HG03280 (cell line): ENCODE data around the gene UNC5B.
A peak's percentile ranks its signal among the peaks of the same experiment; 100 is the strongest.

Experiments
- ATAC-seq: cut with Tn5 transposase; IDR thresholded peaks from one replicate; pipeline ENCODE4 v1.9.1; 2021; ENCODE audit warnings: mild to moderate bottlenecking, moderate library complexity; ENCODE audit not compliant: unreplicated experiment

Gene UNC5B

DNA sequence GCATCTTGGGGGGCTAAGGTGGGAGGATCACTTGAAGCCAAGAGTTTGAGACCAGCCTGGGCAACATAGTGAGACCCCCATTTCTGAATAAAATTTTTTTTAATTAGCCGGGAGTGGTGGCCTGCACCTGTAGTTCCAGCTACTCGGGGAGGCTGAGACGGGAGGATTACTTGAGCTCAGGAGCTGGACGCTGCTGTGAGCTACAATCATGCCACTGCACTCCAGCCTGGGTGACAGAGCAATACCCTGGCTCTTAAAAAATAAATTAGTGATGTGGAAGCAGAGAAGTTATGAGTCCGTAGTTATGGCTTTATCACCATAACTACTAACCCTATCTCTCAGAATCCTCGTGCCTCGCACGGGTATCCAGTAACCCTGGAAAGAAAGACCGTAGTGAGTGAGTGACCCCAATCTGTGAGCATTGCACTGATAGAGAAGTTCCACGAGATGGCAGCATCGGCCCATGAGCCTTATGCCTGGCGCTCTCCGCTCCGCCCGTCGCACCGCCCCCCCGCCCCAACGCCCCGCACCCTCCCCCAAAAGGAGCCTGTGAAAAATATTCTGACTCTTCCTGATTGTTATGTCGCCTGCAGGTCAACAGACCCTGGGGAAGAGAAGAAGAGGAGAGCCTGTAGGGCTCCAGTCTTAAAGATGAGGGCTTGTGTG is 101.8 kb downstream of the UNC5B start:
- no peak for ATAC-seq

DNA sequence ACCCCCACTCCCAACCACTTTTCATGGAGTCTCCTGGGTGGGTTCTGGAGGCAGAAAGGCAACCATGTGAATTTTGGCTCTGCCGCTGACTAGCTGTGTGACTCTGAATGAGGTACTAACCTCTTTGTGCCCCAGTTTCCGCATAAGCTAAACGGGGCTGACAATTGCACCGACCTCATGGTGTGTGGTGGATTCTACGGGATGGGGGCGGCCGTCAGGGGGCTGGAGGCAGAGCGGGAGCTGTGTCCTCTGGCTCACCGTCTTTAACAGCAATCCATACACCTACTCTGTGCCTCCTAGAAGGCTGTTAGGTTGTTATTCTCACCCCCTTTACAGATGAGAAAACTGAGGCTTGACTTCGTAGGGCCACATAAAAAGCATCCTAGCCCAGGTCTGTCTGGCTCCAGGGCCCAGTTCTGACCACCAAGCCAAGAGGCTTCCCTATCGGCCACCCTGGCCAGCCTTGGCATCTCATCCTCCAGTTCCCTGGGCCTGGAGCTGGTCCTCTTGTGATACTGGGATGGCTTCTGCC is 102.4 kb downstream of the UNC5B start:
- no peak for ATAC-seq

DNA sequence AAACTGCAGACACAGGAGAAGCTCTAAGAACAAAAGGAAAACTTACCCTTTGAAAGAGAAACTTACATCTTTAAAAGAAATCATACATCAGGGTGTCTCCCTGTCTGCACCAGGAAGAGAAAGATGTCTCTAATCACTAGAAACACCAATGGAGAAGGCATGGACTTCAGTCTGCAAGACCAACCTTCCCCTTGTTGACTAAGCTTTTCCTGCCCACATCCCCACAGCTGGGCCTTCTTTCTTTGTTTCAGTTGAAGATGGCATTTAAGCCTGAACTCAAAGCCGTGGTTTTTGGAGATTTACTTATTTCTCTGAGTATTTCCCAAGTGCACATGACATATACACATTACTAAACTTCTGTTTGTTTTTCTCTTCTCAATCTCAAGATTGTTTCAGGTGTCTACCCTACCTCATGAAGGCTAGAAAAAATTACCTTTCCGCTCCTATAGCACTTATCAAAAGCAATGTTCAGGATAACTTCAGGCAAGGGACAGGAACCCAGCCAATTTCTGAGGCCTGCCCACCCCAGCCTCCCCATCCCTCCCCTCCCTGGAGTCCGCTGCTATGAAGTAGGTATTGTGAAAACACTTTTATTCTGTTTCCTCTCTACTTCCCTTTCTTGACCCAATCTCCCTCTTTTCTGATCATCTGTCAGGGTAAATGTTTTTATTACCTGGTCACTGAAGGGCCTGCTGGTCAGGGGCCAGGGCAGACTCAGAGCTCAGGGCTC is 103.9 kb downstream of the UNC5B start:
- ATAC-seq, result no peak

DNA sequence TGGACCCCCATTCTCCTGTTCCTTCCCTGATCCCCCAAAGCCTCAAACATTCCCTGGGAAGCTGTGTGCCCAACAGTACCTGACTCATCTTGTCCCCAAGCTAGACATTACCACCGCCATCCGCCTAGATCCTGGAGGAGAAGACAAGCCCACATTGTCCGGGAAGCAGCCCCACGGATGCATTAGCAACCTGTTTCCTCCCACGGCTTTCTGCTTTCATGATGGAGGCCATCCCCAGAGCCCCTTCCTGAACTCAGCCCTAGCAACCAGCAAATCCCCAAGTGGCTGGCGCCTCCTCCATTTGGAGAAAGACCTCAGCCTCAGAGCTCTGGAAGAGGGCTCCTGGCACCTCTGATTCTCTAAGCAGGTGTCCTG is 104.4 kb downstream of the UNC5B start:
- ATAC-seq, result no peak

DNA sequence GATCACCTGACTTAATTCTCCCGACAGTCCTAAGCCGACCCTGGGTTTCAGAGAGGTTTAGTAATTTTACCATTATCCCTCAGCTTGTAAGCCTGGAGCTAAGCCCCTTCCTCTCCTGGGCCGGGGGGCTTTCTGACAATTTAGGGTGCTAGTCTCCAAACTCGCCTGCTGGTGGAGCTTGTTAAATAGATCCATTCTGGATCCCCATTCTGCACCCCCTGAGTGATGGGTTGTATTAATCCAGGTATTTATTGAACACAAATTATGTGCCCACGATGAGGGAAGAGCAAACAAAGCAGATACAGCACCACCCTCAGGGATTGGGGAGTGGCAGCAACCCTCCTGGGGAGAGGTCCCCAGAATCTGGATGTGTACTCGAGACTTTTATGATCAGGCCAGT is 105.4 kb downstream of the UNC5B start:
- no peak for ATAC-seq

DNA sequence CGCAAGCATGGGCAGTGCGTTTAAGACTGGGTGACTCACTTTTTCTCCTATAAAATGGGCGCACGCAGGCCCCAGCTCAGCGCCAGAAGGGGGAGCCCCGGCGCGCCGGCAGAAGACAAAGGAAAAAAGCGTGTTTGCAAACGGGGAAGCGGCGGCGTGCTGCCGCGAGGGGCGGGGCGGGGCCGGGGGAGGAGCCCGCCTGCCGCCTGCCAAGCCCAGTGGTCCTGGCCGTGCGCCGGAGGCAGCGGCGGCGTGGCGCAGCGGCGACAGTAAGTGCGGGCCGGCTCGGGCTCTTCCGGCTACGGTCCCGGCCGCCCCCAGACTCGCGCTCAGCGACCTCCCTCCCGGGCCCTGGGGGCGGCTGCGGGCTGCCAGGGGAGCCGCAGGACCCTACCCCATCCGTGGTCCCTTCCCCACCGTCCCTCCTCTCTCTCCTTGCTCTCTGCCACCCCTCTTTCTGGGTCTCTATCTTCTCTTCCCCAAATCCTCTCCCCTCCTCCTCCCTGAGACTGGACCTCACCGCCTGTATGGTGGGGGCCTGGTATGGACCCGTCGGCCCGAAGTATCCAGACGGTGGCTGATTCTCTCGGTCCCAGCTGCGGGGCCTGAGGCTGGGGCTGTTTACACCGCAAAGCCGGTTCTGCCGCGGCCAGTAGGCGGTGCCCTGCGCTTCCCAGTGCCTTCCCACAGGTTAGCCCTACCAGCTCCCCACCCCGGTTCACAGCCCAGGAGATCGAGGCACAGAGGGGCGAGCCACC is 106.9 kb downstream of the UNC5B start, which contains the start of gene SLC29A3:
Gene SLC29A3 (plus strand): TSS at position 218 of the 758 bp plus-strand sequence. CDS start 51 bp downstream, at position 269.
- peak; percentile 79 for ATAC-seq

DNA sequence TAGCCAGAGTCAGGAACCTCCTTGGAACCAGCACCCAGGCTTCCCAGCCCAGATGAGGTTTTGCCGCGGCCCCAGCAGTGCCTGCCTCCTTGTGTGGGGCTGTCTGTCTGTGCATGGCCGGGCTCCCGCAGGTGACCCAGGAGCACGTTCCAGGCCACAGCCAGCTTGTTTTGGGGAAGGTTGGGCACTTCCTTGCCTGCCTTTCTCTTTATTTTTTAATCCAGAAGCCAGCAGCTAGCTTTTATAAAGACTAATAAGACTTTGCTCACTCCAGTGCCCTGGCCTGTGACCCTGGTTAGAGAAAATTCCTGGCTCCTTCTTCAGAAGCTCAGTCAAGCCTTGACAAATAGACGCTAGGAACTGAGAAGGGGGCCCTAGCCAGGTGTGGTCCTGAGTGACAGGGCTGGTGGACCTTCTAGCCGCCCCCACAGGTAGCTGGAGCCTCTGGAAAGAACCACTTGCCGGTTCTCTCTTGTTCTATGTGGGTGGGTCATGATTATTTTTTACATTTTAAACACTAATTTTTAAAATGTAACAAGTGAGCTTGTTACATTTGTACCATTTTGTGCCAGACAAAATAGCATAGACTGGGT is 107.5 kb downstream of the UNC5B start:
- no peak for ATAC-seq

DNA sequence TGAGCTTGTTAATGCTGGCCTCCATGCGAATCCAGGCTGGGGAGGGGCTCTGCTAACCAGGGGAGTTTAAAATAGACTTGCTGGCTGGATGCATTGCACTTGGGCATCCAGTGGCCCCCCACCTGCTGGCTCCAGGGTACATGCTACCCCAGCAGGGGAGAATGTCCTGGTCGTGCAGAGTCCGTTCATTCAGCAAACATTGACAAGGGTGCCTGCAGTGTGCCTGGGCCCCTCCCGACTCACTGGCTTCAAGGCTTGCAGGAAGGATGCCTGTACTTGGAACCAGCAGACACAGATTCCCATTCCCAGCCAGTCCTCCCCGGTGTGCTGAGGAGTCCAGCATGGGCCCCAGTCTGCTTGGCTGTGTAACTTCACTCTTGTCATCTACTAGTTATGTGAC is 108.2 kb downstream of the UNC5B start:
- ATAC-seq, result no peak

DNA sequence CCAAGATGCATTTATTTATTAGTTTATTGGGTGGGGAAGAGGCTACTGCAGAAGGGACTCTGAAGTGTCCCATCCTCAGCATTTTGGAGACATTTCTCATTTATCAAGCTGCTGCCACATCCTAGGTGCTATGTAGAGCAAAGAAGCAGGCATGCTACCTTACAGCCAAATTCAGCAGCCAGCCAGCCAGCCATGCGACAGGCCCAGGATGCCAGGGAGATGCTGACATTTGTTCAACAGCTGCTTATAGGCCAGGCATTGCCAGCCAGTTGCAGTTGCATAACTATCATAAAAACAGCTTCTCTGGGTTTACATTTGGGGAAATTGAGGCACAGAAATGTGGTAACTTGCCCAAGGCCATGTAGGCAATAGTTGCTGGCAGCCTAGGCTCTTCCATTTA is 109.0 kb downstream of the UNC5B start:
- no peak for ATAC-seq

DNA sequence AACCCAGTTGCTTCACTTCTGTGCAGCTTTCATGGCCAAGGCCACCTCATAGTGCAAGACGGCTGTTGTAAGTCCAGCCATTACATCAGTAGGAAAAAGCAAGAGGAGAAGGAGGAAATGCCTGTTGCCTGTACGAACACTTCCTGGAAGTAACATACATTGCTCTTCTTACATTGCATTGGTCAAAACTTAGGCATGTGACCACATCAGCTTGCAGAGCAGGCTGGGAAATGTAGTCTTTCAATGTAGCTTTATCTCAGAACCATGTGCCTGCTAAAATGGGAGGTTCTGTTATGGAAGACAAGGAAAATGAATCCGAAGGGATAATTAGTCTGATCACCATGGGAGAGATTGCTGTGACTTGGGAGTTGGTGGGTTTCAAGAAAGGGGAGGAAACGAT is 111.0 kb downstream of the UNC5B start:
- ATAC-seq, result no peak

DNA sequence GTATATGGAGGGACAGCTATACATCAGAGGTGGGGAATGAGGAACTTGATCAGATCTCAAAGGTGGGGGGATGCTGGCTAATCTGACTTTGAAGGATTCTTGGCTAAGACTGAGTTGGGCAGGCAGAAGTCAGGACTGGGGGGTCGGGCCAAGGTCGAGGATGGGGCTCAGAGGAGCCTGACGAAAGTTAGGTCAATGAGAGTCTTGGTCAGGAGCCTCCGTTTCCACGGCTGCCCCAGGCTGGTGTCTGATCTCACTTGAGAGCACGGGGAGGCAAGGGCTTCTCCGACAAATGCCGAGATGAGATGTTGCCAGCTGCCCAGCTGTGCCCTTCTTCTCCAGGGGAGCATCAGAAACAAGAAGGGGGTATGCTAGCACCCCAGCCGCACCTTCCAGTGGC is 112.4 kb downstream of the UNC5B start:
- ATAC-seq, result no peak

DNA sequence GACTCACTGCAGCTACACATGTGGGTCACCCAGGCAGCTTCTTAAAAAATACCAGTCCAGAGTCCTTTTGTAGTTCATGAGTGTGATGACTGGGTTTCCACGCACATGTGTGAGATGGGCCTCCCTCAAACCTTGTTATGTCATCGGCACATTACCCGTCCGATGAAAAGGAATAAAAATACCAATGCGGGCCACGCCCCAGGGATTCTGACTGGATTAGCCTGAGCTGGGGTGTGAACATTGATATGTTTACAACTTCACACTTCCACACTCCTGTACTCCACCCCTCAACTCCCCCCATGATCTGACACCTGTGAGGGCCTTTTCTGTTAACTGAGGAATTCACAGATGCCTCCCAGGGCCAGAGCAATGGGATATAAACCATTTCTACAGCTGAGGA is 112.9 kb downstream of the UNC5B start:
- no peak for ATAC-seq

DNA sequence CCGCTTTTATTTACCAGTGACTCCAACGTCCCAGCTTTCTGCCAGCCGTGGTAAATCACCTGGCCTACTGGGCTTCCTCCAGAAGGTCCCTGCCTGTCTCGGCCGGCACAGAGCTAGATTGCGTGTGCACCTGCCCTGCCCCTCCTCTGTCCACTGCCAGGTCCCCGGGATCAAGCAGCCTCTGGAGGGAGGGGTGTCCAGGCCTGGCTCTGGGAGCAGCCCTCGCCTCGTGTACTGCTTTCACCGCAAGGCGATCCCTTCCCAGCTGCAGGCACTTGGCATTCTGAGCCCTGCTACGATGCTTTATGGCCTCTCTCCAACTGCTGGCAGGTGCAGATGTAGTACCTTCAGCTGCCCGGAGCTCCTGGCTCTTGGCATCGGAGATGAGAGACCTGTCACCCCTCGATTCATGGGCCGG is 114.1 kb downstream of the UNC5B start:
- no peak for ATAC-seq

DNA sequence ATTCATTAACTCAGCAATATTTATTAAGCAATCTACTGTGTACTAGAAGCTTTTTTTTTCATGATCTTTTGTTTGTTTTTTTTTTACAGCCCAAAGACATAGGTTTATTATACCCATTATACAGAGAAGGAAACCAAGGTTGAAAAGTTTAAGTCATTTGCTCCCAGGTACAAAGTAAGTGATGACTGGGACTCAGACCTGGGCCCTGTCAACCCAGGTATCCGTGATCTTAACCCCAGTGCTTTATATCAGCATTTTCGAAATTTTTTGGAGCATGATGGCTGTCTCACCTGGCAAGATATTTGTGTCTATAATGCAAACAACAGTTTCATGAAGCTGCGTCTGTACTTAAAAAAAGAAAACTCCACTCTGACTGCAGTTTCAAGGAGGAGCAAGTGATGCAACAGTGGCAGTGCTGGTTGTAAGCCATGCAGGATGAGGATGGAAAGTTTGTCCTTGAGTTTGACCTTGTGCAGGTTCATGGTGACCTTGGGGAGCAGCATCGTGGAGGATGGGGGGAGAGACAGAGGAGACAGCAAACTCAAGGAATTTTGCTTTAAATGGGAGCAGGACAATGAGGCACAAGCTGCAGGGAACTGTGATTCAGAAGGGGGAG is 118.5 kb downstream of the UNC5B start:
- ATAC-seq, result no peak

DNA sequence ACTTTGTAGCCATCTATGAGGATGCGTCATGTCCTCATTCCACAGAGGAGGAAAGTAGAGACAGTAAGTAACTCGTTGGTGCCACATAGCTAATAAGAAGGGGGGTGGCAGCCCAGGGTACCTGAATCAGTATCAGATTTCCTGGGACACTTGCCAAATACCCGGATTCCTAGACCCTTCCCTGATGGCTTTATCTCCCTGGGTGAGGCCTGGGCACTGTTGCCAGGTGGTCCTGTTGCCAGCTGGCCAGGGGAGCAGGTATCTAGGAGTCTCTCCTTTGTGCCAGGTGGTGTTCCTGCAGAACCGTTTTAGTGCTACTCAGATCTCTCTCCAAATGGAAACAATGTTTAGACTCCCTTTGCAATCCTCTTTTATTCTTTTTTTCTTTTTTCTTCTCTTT is 119.4 kb downstream of the UNC5B start:
- ATAC-seq, result no peak

DNA sequence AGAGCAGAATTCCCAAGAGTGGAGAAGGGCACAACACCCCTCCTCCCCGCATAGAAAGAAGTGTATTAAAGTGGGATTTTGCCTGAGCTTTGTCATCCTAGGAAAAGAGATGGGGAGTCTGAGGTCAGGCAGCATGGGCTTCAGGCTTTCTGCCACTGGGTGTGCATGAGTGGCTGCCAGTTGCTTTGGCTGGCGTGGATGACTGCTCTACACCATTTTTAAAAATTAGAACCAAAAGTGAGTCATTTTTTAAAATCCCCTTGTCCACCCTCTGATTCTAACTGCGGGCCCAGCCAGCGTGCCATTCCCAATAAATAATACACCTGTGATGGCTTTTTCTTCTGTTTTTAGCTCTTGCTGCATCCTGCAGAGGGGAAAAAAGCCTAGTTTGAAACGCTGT is 120.1 kb downstream of the UNC5B start:
- no peak for ATAC-seq

DNA sequence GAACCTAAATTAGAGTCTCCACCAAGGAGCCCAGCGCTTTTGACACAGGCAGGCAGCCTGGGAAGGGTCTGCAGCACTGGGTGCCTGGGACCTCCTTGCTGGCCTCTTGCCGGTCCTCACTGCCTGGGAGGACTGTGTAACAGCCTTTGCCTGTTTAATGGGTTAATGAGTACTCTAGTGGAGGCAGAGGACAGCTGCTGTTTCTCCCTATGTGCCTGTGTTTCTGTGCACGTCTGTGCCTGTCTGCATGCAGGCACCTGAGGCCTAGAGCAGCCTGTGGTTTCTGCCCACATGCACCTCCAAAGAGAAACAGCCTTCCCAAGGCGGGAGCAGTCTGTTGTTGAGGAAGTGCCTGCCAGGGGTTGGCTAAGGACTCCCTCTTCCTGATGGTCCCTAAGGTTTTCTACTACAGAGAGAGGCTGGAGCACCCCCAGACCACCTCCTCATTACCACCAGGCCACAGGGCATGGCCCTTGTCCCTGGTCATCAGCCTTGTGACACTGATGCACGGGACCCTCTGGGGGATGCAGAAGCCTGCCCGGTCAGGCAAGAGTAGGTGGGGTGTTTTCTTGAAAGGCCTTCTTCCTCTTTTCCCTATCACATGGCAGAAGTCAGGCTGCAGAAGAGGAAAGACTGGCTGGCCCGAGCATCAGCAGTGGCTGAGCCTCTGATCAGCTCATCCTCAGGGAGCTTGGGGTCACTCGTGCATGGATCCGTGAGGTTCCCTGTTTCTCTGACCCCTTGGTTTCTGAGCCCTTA is 120.9 kb downstream of the UNC5B start:
- no peak for ATAC-seq

DNA sequence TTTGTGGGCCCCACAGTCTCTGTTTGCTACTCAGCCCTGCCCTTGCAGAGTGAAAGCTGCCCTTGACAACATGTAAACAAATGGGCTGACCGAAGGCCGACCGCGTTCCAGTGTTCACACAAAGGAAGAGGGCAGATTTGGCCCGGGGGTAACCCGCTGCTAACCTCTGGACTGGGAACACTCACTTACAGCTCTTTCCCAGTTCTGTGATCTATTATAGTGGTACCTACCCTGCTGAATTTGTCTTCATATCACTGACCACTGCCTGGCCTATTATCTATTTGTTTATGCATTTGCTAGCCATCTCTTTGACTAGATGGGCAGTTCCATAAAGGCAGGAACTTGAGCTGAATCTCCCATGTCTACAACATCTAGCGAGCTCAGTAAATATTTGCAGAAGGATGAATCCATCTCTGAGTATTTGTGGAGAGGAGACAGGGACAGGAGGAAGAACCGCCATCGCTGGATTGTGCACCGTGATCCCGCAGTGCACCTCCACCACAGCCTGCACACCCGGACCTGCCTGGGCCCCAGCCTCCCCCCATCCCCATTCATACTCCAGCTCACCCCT is 121.9 kb downstream of the UNC5B start:
- no peak for ATAC-seq

DNA sequence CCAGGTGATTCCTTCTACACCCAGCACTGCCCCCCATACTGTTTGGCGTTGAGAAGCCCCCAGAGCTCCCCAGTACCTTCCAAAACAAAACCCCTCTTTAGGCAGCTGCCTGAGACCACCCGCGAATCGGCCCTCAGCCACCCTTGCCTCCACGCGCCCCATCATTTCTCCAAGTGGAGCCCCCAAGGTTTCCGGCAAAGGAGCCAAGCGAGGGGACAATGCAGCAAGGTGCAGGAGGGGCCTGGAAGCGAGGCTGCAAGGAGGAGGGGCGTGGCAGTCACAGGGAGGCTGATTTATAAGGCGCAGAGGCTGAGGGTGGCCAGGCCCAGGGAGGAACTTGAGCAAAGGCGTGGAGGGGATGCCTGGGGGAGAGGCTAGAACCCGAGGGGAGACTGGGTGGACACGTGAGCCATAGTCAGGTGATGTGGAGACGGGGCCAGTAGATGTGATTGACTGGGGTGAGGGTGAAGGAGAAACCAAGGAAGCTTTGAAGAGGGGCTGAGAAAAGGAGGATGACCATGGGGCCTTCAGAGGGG is 122.9 kb downstream of the UNC5B start:
- no peak for ATAC-seq

DNA sequence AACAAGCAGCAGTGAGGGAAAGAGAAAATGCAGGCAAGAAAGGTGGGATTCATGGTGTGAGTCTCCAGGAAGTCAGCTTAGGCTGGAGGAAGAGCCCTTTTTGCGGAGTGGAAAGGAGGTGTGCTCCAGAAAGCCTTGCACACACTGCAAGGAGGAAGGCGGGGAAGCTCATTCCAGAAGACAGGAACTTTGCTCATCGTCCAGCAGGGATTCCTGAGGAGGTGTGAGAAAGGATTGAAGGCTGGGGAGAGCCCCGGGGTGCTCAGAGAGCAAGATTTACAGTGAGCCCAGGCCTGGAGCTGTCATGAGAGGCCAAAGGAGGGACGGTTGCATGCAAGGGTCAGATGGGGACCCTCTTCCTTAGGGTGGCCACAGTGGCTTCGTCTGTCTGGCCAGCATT is 124.3 kb downstream of the UNC5B start:
- no peak for ATAC-seq
